HG03354 (cell line): ENCODE results near the gene MRPL12.

Source experiments
- ATAC-seq: cut with Tn5 transposase; IDR thresholded peaks from one replicate; pipeline ENCODE4 v1.9.1; 2021; ENCODE audit warnings: mild to moderate bottlenecking; ENCODE audit not compliant: unreplicated experiment, poor library complexity, severe bottlenecking

The MRPL12 gene

GRCh38 chr17:81680150-81680549 lies 23.0 kb upstream of the MRPL12 start:
- no peak for ATAC-seq

GRCh38 chr17:81681672-81682071 lies 21.5 kb upstream of the MRPL12 start:
- no peak for ATAC-seq

- no peak for ATAC-seq
Measured at GRCh38 chr17:81682565-81683207, 20.5 kb upstream of the MRPL12 start.

GRCh38 chr17:81683208-81683583 lies 20.0 kb upstream of the MRPL12 start:
- peak; percentile 15 for ATAC-seq

- ATAC-seq: peak; percentile 92
Measured at GRCh38 chr17:81683584-81684441, 19.4 kb upstream of the MRPL12 start, which contains the start of the genes ARL16 and HGS. TSS of gene ARL16 (minus strand) at chr17:81683797. CDS start at chr17:81683753, 44 bp downstream. TSS of gene HGS (plus strand) at chr17:81684011. CDS start at chr17:81684067, 56 bp downstream.

- no peak for ATAC-seq
Measured at GRCh38 chr17:81684442-81684911, 18.7 kb upstream of the MRPL12 start.

- no peak for ATAC-seq
Measured at GRCh38 chr17:81685108-81685507, 18.1 kb upstream of the MRPL12 start.

- ATAC-seq: no peak
Measured at GRCh38 chr17:81686614-81687013, 16.6 kb upstream of the MRPL12 start.

- no peak for ATAC-seq
Measured at GRCh38 chr17:81687770-81688541, 15.2 kb upstream of the MRPL12 start.

- no peak for ATAC-seq
Measured at GRCh38 chr17:81688616-81689015, 14.6 kb upstream of the MRPL12 start.

GRCh38 chr17:81690066-81690465 lies 13.1 kb upstream of the MRPL12 start:
- ATAC-seq: no peak

- no peak for ATAC-seq
Measured at GRCh38 chr17:81690549-81690948, 12.6 kb upstream of the MRPL12 start.

- ATAC-seq: no peak
Measured at GRCh38 chr17:81691196-81691595, 12.0 kb upstream of the MRPL12 start.

GRCh38 chr17:81691608-81692007 lies 11.6 kb upstream of the MRPL12 start:
- no peak for ATAC-seq

- ATAC-seq: no peak
Measured at GRCh38 chr17:81693509-81694210, 9.5 kb upstream of the MRPL12 start.

GRCh38 chr17:81694810-81695209 lies 8.4 kb upstream of the MRPL12 start:
- ATAC-seq: no peak

GRCh38 chr17:81695211-81695610 lies 8.0 kb upstream of the MRPL12 start:
- no peak for ATAC-seq

- ATAC-seq: no peak
Measured at GRCh38 chr17:81695801-81696200, 7.4 kb upstream of the MRPL12 start.

GRCh38 chr17:81696218-81696941 lies 6.8 kb upstream of the MRPL12 start:
- no peak for ATAC-seq
